BLaER1 treated with 17β-estradiol and CSF1 and Interleukin-3, amounts not matched to agents 10 nM and 100 nM (cell line): Measurements from ENCODE around the gene UGT1A5.

Experiments used
- H3K27ac ChIP-seq, 11 experiments: shearing (Covaris generic); formaldehyde crosslinking; 2 replicates each; pipeline ENCODE4 v1.8.1; 2022
- H3K27me3 ChIP-seq, 11 experiments: shearing (Covaris generic); formaldehyde crosslinking; 2 replicates each; pipeline ENCODE4 v1.8.1; 2022
- H3K36me3 ChIP-seq, 11 experiments: shearing (Covaris generic); formaldehyde crosslinking; 2 replicates each; pipeline ENCODE4 v1.8.1; 2022
- H3K4me1 ChIP-seq, 10 experiments: shearing (Covaris generic); formaldehyde crosslinking; 2 replicates each; pipeline ENCODE4 v1.8.1; 2022
- H3K4me2 ChIP-seq, 11 experiments: shearing (Covaris generic); formaldehyde crosslinking; 2 replicates each; pipeline ENCODE4 v1.8.1; 2022
- H3K4me3 ChIP-seq, 10 experiments: shearing (Covaris generic); formaldehyde crosslinking; 2 replicates each; pipeline ENCODE4 v1.8.1; 2022
- H3K9ac ChIP-seq, 11 experiments: shearing (Covaris generic); formaldehyde crosslinking; 2 replicates each; pipeline ENCODE4 v1.8.1; 2022
- H3K9me3 ChIP-seq, 11 experiments: shearing (Covaris generic); formaldehyde crosslinking; replicated peaks in 1 of 11; 2 replicates each; pipeline ENCODE4 v1.8.1; 2022
- H4K20me1 ChIP-seq, 11 experiments: shearing (Covaris generic); formaldehyde crosslinking; 2 replicates each; pipeline ENCODE4 v1.8.1; 2022
- Cebpa-rat ChIP-seq, 11 experiments: shearing (Covaris generic); IDR thresholded peaks; 2 replicates each; pipeline ENCODE4 v1.8.1; 2022

The UGT1A5 gene

GRCh38 chr2:233798335-233799086 lies 85.8 kb downstream of the UGT1A5 start:
- H3K27me3 ChIP-seq: no peaks in the 10 kb centered on the region
- H3K4me2 ChIP-seq: no peak overlapping the region
- H3K9ac ChIP-seq: no peak overlapping the region
- H3K36me3 ChIP-seq: no peaks in the 10 kb centered on the region
- H3K27ac ChIP-seq: no peak overlapping the region
- H3K4me1 ChIP-seq: peaks cover 5 to 12% (median 10%) of the 10 kb centered on the region in 10 experiments; a peak in 18 of 20 replicates
- no peak for TF ChIP-seq Cebpa-rat (IDR thresholded peaks at IDR 0.05)
- no peaks in the 10 kb centered on the region for H4K20me1 ChIP-seq
- H3K9me3 ChIP-seq: no peaks in the 10 kb centered on the region
- no peak overlapping the region for H3K4me3 ChIP-seq

- H3K36me3 ChIP-seq: no peaks in the 10 kb centered on the region
- no peak overlapping the region for H3K27ac ChIP-seq
- no peak overlapping the region for H3K4me3 ChIP-seq
- peaks cover 5 to 12% (median 10%) of the 10 kb centered on the region in 10 experiments; a peak in 18 of 20 replicates for H3K4me1 ChIP-seq
- no peak overlapping the region for H3K9ac ChIP-seq
- H3K9me3 ChIP-seq: no peaks in the 10 kb centered on the region
- no peak for TF ChIP-seq Cebpa-rat (IDR thresholded peaks at IDR 0.05)
- no peaks in the 10 kb centered on the region for H3K27me3 ChIP-seq
- no peak overlapping the region for H3K4me2 ChIP-seq
- no peaks in the 10 kb centered on the region for H4K20me1 ChIP-seq
Measured at GRCh38 chr2:233799087-233799665, 86.5 kb downstream of the UGT1A5 start.

GRCh38 chr2:233799716-233800115 lies 87.0 kb downstream of the UGT1A5 start:
- Histone ChIP-seq H3K9ac (no peak overlapping the region), H3K4me3 (no peak overlapping the region), H3K4me2 (no peak overlapping the region), H4K20me1 (no peaks in the 10 kb centered on the region), H3K27me3 (no peaks in the 10 kb centered on the region), H3K36me3 (no peaks in the 10 kb centered on the region), H3K27ac (no peak overlapping the region), H3K4me1 (peaks cover 5 to 12% (median 10%) of the 10 kb centered on the region in 10 experiments; a peak in 18 of 20 replicates), H3K9me3 (no peaks in the 10 kb centered on the region)
- TF ChIP-seq Cebpa-rat (IDR thresholded peaks at IDR 0.05): no peak

GRCh38 chr2:233800208-233800607 lies 87.5 kb downstream of the UGT1A5 start:
- TF ChIP-seq Cebpa-rat (IDR thresholded peaks at IDR 0.05): no peak
- Histone ChIP-seq H3K27me3 (no peaks in the 10 kb centered on the region), H3K9ac (no peak overlapping the region), H3K36me3 (no peaks in the 10 kb centered on the region), H3K4me3 (no peak overlapping the region), H4K20me1 (no peaks in the 10 kb centered on the region), H3K4me2 (no peak overlapping the region), H3K9me3 (no peaks in the 10 kb centered on the region), H3K4me1 (peaks cover 5 to 12% (median 10%) of the 10 kb centered on the region in 10 experiments; a peak in 18 of 20 replicates), H3K27ac (no peak overlapping the region)

- peak overlapping the region in 10 of 11 experiments; percentile 13 to 52 (median 38); a peak in 16 of 22 replicates for H3K4me2 ChIP-seq
- H3K9ac ChIP-seq: no peak overlapping the region
- no peaks in the 10 kb centered on the region for H3K9me3 ChIP-seq
- TF ChIP-seq Cebpa-rat (IDR thresholded peaks at IDR 0.05): no peak
- no peaks in the 10 kb centered on the region for H3K36me3 ChIP-seq
- peaks cover 5 to 12% (median 10%) of the 10 kb centered on the region in 10 experiments; a peak in 18 of 20 replicates for H3K4me1 ChIP-seq
- H3K4me3 ChIP-seq: no peak overlapping the region
- no peaks in the 10 kb centered on the region for H4K20me1 ChIP-seq
- no peaks in the 10 kb centered on the region for H3K27me3 ChIP-seq
- no peak overlapping the region for H3K27ac ChIP-seq
Measured at GRCh38 chr2:233801357-233802131, 88.8 kb downstream of the UGT1A5 start.

- H3K36me3 ChIP-seq: no peaks in the 10 kb centered on the region
- H3K27me3 ChIP-seq: no peaks in the 10 kb centered on the region
- no peak overlapping the region for H3K27ac ChIP-seq
- H3K4me2 ChIP-seq: peak overlapping the region in 1 of 11 experiments; percentile 41; a peak in 2 of 22 replicates
- H4K20me1 ChIP-seq: no peaks in the 10 kb centered on the region
- no peak overlapping the region for H3K4me3 ChIP-seq
- TF ChIP-seq Cebpa-rat (IDR thresholded peaks at IDR 0.05): no peak
- peaks cover 5 to 12% (median 10%) of the 10 kb centered on the region in 10 experiments; a peak in 18 of 20 replicates for H3K4me1 ChIP-seq
- H3K9ac ChIP-seq: no peak overlapping the region
- H3K9me3 ChIP-seq: peaks cover 0 to 3% (median 0%) of the 10 kb centered on the region in 11 experiments; a peak in 1 of 22 replicates
Measured at GRCh38 chr2:233802132-233802815, 89.6 kb downstream of the UGT1A5 start.

- Histone ChIP-seq H3K27me3 (no peaks in the 10 kb centered on the region), H4K20me1 (no peaks in the 10 kb centered on the region), H3K4me2 (no peak overlapping the region), H3K36me3 (no peaks in the 10 kb centered on the region), H3K4me1 (peaks cover 5 to 12% (median 10%) of the 10 kb centered on the region in 10 experiments; a peak in 18 of 20 replicates), H3K27ac (no peak overlapping the region), H3K9me3 (peaks cover 0 to 5% (median 0%) of the 10 kb centered on the region in 11 experiments; a peak in 1 of 22 replicates), H3K4me3 (no peak overlapping the region), H3K9ac (no peak overlapping the region)
- no peak for TF ChIP-seq Cebpa-rat (IDR thresholded peaks at IDR 0.05)
Measured at GRCh38 chr2:233803292-233803911, 90.7 kb downstream of the UGT1A5 start.

GRCh38 chr2:233803994-233804393 lies 91.3 kb downstream of the UGT1A5 start:
- H3K4me1 ChIP-seq: peaks cover 5 to 12% (median 10%) of the 10 kb centered on the region in 10 experiments; a peak in 18 of 20 replicates
- no peaks in the 10 kb centered on the region for H3K36me3 ChIP-seq
- H3K27me3 ChIP-seq: no peaks in the 10 kb centered on the region
- TF ChIP-seq Cebpa-rat (IDR thresholded peaks at IDR 0.05): no peak
- no peaks in the 10 kb centered on the region for H4K20me1 ChIP-seq
- peaks cover 0 to 5% (median 0%) of the 10 kb centered on the region in 11 experiments; a peak in 1 of 22 replicates for H3K9me3 ChIP-seq
- no peak overlapping the region for H3K27ac ChIP-seq
- H3K4me3 ChIP-seq: no peak overlapping the region
- H3K4me2 ChIP-seq: no peak overlapping the region
- H3K9ac ChIP-seq: no peak overlapping the region
